Measurements from ENCODE around the gene HTRA2.

DNA sequence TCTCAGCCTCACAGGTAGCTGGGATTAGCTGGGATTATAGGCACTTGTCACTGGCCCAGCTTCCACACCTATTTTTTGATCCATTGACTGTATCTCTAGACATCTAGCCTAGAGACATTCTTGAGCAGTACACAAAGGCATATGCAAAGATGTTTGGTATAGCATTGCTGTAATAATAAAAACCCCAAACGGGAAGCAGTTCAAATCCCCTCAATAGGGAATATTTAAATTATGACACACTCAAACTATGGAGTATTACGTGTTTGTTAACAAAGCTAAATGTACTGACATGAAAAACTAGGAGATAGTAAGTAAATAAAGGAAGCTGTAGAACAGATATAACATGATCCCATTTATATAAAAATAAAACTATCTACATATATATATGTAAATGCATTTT lies 52.5 kb downstream of the HTRA2 start:
- TF ChIP-seq, protein P1, sequence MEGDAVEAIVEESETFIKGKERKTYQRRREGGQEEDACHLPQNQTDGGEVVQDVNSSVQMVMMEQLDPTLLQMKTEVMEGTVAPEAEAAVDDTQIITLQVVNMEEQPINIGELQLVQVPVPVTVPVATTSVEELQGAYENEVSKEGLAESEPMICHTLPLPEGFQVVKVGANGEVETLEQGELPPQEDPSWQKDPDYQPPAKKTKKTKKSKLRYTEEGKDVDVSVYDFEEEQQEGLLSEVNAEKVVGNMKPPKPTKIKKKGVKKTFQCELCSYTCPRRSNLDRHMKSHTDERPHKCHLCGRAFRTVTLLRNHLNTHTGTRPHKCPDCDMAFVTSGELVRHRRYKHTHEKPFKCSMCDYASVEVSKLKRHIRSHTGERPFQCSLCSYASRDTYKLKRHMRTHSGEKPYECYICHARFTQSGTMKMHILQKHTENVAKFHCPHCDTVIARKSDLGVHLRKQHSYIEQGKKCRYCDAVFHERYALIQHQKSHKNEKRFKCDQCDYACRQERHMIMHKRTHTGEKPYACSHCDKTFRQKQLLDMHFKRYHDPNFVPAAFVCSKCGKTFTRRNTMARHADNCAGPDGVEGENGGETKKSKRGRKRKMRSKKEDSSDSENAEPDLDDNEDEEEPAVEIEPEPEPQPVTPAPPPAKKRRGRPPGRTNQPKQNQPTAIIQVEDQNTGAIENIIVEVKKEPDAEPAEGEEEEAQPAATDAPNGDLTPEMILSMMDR (IDR thresholded peaks at IDR 0.05; ENCODE audit: insufficient read depth, low read length, poor library complexity, severe bottlenecking), result no peak
- TF ChIP-seq EZH2phosphoT487 (conservative IDR thresholded peaks at IDR 0.05; ENCODE audit: low read length), result no peak
